Bronchial epithelial cell (primary cell): ENCODE results near the gene EPC1. TPM values are rescaled to one million over a fixed set of nuclear protein-coding genes. Genes with fewer than 3 reads are reported as not detected.
A peak's percentile ranks its signal among the peaks of the same experiment; 100 is the strongest.

Experiments used
- DNase-seq: peaks from one replicate; pipeline ENCODE4 v3.0.0-alpha.2; 2010; ENCODE audit warnings: low read depth
- FAIRE-seq: peaks from 2 replicates; lab custom pipeline; 2011; peaks lifted over from hg19 to GRCh38; lab: Jason Lieb, UNC
- H3K27me3 ChIP-seq: 2 replicates; pipeline ENCODE4 v1.5.1; 2011; ENCODE audit warnings: low read length; ENCODE audit not compliant: control insufficient read depth, insufficient read depth
- H3K36me3 ChIP-seq: 2 replicates; pipeline ENCODE4 v1.5.1; 2011; ENCODE audit warnings: low read length; ENCODE audit not compliant: control insufficient read depth, insufficient read depth
- H3K4me3 ChIP-seq: 2 replicates; pipeline ENCODE4 v1.5.1; 2011; ENCODE audit warnings: mild to moderate bottlenecking, low read depth, low read length, control low read depth
- total RNA-seq: library from RNA; depleted of rRNA; stranded (reverse); fragments of >200 nt; gene quantifications from 2 replicates; pipeline ENCODE4 v1.2.1, GENCODE V29; 2014
- TF ChIP-seq, protein P1 (sequence below): IDR thresholded peaks from 2 replicates; pipeline ENCODE4 v1.5.1; 2011; ENCODE audit warnings: mild to moderate bottlenecking, moderate library complexity, low read length, control low read depth, inconsistent platforms; ENCODE audit not compliant: insufficient read depth, severe bottlenecking

Gene EPC1
- total RNA-seq, 1 donor from 2014 or later, result 12.6 TPM

GRCh38 chr10:32350811-32351350, 3.9 kb upstream of the EPC1 start:
- no peak for FAIRE-seq
- Histone ChIP-seq H3K4me3 (no peak overlapping the region), H3K36me3 (no peaks in the 10 kb centered on the region), H3K27me3 (no peaks in the 10 kb centered on the region)
- TF ChIP-seq, protein P1, sequence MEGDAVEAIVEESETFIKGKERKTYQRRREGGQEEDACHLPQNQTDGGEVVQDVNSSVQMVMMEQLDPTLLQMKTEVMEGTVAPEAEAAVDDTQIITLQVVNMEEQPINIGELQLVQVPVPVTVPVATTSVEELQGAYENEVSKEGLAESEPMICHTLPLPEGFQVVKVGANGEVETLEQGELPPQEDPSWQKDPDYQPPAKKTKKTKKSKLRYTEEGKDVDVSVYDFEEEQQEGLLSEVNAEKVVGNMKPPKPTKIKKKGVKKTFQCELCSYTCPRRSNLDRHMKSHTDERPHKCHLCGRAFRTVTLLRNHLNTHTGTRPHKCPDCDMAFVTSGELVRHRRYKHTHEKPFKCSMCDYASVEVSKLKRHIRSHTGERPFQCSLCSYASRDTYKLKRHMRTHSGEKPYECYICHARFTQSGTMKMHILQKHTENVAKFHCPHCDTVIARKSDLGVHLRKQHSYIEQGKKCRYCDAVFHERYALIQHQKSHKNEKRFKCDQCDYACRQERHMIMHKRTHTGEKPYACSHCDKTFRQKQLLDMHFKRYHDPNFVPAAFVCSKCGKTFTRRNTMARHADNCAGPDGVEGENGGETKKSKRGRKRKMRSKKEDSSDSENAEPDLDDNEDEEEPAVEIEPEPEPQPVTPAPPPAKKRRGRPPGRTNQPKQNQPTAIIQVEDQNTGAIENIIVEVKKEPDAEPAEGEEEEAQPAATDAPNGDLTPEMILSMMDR, result no peak
- no peak for DNase-seq

DNA sequence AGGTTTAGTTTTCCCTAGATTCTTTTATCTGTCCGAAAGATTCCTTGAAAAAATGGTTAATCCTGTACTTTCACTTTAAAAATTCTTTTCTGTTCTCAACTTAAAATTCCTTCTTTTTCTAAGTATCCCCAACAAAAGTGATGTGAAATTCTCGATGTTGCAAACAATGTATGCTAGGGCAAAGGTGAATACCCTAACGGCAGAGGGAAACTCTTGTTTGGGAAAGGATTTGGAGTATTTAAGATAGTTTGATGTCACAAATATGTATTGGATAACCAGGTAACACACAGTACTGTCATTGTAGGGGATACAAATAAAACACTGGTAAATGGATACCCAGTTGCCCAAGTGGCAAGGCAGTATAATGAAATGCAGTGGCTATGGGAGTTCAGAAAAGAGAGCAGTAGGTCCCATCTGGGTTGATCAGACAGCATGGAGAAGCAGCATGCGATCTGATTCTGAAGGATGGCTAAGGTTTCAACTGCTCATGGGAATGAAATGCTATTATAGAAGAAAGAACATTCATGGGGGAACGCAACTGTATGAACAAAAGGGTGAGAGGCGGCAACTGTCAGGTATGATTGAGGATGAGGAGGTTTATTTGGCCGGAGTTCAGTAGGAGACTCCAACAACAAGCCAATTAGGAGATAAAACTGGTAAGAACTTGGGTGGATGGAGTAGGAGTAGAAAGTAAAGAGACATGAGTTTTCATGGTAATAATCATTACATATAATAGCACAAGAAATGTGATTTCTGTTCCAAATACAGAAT, 3.2 kb upstream of the EPC1 start:
- H3K36me3 ChIP-seq, result no peaks in the 10 kb centered on the region
- no peak overlapping the region for H3K4me3 ChIP-seq
- H3K27me3 ChIP-seq, result no peaks in the 10 kb centered on the region
- DNase-seq, result no peak
- TF ChIP-seq, protein P1, result no peak
- no peak for FAIRE-seq

GRCh38 chr10:32349199-32349585, 2.2 kb upstream of the EPC1 start:
- Histone ChIP-seq H3K36me3 (peaks cover under 1% of the 10 kb centered on the region), H3K27me3 (no peaks in the 10 kb centered on the region), H3K4me3 (no peak overlapping the region)
- FAIRE-seq, result no peak
- DNase-seq, result no peak
- TF ChIP-seq, protein P1, result no peak

DNA sequence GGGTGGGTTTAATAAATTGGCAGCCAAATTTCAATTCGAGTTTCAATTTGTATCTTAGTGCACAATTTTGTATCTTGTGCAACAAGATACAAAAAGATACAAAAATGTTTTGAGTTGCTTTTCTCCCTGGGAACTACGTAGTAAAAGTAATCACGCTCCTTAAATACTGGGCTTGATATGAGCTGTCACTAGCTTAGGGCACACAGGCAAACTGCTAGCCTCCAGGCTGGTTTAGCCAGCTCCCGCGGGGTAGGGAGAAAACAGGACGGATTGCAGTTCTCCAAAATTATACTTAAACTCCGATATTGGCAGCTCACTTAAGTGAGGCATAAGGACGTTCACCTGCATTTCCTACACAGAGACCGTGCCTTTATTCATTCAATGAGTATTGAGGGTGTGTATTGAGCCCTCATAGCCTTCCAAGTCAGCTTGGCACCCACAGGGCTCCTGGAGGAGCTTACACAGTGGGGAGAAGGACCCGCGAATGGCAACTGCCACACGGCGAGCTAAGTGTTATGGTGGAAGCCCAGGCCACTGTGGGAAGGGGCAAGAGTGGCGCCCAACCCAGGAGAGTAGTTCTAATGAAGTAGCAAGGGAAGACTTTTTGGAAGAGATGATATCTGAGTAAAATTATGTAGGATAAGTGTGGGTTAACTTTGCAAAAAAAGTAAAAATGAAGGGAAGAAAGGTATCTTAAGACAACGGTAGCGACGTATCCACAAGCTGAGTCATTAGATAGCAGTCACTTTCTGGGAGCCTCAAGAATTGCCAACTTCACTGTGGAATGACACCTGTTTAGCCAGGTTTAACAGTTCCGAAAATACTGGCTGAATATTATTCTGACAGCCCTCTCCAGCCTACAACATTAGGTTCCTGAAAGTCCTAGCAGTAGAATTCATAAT, 1.6 kb upstream of the EPC1 start:
- no peak overlapping the region for H3K4me3 ChIP-seq
- H3K27me3 ChIP-seq, result no peaks in the 10 kb centered on the region
- H3K36me3 ChIP-seq, result peaks cover 1% of the 10 kb centered on the region
- no peak for DNase-seq
- TF ChIP-seq, protein P1, result no peak
- no peak for FAIRE-seq

GRCh38 chr10:32347363-32348022, 535 bp upstream of the EPC1 start:
- peak overlapping the region; percentile 99 for H3K4me3 ChIP-seq
- no peaks in the 10 kb centered on the region for H3K27me3 ChIP-seq
- FAIRE-seq (no peak), DNase-seq (no peak)
- TF ChIP-seq, protein P1, result no peak
- peaks cover 1% of the 10 kb centered on the region for H3K36me3 ChIP-seq
